GM19025 (cell line): ENCODE results near the gene ATP2C1.

Experiments used
- ATAC-seq: cut with Tn5 transposase; IDR thresholded peaks from one replicate; pipeline ENCODE4 v1.9.1; 2021; ENCODE audit warnings: mild to moderate bottlenecking, low read depth, moderate library complexity; ENCODE audit not compliant: unreplicated experiment

The ATP2C1 gene

DNA sequence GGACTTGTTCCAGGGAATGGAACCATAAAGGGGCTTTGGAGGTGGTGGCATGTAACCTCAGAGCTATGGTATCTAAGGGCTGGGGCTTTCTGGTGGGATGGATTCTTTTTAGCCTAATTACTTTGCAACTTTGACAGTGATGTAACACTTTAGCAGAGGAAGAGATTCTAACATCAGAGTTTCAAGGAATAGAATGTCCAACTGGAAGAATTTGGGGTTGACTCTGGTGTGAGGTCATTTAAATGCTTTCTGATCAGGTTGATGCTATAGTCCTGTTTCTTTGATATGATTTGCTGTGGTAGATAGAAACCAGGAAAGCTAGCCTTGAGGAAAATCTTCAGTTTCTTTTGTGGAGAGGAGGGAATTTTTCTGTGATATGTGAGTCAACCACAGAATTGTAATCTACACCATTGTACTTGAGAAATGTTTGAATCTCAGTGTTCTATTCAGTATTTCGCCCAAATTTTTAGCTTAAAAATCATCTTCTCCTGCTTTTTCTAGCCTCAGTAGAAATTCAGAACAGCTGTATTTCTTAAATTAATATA, 40.0 kb downstream of the ATP2C1 start:
- ATAC-seq, result no peak

DNA sequence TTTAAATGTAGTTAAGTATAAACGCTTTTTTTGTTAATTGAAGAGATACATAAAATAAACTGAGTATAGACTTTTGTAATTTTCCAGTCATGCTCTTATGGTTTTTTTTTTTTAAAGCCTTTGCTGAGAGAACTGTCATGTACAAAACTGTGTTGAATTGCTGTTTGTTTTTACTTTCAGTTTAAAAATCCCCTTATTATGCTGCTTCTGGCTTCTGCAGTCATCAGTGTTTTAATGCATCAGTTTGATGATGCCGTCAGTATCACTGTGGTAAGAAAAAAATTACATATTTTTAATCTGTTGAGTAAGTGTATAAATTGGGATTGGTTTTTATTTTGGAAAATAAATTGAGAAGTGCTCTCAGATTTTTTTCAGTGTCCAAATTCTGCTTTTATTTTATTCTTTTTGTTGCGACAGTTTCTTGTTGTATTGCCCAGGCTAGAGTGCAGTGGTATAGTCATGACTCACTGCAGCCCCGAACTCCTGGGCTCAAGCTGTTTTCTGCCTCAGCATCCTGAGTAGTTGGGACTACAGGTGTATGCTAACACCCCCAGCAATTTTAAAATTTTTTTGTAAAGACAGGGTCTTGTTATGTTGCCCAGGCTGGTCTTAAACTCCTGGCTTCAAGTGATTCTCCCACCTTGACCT, 40.7 kb downstream of the ATP2C1 start:
- no peak for ATAC-seq

DNA sequence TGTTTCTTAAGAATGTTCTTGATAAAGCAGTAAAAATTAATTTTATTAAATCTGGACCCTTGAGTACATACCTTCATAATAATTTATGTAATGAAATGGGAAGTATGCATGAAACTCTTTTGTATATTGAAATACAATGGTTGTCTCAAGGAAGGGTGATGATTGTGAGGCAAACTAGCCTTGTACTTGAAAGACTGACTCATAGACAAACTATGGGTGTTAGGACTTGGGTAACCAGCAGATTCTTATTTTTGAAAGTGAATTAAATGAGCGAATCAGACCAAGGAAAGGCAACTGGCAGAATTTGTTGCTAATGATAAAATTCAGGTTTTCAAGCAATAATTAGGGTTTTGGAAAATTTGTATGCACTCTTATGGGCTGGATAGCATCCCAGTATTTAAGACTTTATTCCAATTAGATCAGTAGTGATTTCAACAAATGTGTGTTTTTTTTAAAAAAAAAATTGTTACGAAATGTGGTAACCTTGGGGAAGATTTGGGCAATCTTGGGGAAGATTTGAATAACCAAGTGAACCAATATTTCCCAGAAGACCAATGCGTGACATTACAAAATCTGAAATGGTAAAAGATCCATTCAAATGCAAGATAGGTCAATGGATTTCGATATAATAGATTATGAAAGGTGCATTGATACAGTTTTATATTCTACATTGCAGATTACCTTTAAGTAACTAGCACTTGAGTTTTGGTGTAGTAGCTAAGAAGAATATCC, 42.0 kb downstream of the ATP2C1 start:
- no peak for ATAC-seq

DNA sequence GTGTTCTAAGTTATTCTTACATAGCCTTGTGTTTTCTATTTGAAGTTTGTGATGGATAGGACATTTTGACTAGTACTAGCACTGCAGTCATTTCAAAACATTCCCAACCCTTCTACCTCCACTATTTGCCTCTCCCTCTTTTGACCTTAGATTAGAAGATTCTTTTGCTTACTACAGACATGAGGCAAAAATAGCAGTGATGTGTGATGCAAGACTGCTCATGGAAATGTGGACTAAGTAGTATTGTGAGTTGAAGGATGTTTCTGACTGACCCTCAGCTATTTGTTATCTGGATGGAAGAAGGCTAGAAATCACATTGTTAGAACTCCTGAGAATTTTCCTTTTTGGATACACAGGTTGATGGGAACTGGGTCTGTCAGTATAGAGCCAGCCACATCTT, 45.9 kb downstream of the ATP2C1 start:
- ATAC-seq, result no peak

DNA sequence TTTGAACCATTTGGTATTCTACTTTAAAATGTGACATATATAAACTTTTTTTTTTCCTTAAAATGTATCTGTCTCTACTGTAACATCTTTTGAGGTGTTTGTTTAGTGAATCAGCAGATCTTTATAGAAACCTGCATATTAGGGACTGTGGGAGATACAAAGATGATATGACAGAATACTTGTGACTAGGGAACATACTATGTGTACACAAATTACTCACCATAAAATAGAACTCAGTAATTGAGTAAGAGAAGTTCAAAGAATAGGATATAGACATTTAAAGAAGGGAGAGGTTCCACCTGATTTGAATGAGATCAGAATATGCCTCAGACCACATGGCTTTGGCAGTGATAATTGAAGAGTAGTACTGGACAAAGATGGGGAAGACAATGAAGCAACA, 47.9 kb downstream of the ATP2C1 start:
- ATAC-seq, result no peak

DNA sequence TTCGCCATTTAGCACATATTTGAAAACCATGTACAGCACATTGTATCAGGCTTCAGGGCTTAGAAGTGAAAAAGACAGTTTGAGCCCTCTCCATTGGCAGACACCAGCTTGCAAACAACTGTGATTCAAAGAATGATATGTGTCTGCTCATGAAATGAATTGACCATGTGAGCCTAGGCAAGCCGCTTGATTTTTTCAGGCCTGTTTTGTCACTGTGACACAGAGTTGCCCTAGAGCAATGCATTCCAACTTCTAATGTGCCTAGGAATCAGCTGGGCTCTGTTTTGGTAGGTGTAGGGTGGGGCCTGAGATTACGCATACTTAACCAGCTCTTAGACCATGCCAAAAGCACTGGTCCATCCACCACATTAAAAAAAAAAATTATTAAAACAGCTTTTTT, 53.0 kb downstream of the ATP2C1 start:
- no peak for ATAC-seq

DNA sequence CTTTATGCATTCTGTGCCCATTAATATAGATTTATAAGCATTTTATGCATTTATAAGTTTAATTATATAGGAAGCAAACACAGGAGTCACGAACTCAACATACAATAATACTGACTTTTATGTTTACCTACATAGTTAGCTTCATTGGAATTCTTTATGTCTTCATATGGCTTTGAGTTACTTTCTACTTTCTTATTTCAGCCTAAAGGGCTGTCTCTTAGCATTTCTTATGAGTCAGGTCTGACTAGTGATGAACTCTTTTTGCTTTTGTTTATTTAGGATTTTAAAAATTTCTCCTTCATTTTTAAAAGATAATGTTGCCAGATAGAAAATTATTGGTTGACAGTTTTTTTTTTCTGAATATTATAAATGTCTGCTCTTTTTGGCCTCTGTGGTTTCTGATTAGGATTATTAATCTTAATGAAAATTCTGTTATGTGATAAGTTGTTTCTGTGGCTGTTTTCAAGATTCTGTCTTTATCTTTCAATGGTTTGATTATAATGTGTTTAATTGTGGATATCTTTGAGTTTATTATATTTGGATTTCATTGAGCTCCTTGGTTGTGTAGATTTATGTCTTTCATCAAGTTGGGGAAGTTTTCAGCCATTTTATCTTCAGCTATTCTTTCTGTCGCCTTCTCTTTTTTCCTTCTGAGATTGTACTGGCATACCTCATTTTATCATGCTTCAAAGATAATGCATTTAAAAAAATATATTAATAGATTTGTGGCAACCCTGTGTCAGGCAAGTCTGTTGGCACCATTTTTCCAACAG, 54.3 kb downstream of the ATP2C1 start:
- ATAC-seq, result no peak

DNA sequence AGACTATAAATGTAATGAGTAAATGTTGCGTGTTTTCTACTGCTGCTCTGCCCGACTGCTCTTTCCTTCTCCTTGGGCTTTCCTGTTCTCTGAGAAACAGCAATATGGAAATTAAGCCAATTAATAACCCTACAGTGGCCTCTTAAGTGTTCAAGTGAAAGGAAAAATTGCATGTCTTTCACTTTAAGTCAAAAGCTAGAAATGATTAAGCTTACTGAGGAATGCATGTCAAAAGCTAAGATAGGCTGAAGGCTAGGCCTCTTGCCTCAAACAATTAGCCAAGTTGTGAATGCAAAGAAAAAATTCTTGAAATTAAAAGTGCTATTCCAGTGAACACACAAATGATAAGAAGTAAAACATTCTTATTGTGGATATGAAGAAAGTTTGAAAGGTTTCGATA, 55.0 kb downstream of the ATP2C1 start:
- peak; percentile 57 for ATAC-seq

DNA sequence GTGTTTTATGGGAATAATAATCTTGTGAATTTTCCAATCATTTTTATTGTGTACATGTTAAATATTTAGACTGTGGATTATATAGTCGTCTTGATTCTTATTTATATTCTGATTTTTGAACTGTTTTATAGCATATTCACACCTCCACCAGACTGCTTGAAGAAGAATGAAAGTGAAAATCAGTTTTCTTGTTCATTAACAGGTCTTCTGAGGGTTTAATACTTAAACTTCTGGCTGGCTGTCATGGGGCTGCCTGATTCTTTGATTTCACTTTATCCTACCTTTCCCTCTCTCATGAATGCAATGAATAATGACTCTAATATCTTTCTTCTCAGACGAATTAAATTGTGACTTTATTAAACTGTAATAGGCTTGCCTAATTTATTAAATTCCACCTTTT, 56.2 kb downstream of the ATP2C1 start:
- ATAC-seq, result no peak

DNA sequence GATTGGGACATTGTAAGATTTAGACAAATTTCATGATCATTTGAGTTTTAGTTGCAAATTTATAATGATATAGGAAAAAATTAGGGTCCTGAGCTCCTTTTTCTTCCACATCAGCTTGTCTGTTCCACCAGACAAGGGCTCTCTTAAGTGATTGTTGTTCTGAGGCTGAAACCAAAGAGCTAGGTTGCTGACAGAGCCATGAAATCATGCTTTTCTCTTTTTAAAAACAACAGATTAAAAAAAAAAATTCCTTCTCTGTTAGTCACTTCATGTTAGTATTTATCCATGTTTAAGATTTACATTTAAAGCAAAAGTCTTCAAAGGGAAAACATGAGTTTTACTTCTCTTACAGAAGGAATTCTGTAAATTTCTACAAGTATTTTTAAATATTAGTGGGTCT, 56.8 kb downstream of the ATP2C1 start:
- no peak for ATAC-seq

DNA sequence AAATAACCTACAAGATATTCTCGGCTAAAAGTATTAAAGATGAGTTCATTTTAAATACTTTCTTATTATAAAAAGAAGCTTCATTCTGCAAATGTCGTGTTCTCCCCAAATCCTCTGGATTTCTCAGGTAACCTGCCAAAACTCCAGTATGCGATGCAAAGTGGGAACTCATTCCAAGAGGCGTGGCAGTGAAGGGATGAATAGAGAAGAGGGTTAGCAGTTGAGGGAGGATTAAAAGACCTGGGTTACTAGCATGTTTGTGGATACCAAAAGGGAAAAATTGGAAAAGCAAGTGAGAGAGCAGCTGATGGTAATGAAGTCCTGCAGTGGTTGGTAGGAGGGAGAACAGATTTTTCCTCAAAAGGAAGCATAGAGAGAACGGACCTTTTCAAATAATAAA, 61.6 kb downstream of the ATP2C1 start:
- no peak for ATAC-seq

DNA sequence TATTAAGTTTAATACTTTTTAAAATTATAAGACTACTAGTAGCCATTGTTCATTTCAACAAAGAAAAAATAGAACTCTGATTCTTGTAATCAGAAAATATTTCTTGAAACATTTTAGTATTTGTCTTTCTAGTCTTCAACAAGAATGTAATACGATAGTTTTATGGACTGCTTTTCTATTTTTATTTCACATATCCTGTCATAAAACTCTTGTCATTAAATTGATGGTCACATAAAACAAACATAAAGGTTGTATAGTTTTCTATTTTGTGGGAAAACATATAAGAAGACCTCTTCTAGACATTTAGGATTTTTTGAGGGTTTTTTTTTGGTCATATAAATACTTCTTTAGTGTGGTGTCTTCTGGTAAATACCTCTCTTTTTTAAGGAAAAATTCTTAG, 62.4 kb downstream of the ATP2C1 start:
- no peak for ATAC-seq

DNA sequence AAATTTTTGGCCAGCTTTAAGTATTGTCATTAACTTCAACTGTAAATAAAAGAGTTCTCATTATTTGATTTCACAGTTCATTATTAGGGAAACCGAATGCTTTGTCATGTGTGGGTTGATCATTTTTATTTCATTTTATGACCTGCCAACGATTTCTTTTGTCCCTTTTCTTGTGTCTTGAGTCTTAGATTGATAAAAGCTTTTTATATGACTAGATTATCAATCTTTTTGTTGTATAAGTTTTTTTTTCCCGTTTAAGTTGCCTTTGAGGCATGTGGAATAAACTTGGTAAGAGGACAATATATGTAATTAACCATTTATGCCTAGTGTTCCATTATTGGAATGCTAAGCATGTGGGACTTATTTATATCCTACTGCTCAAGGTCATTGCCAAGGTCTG, 62.8 kb downstream of the ATP2C1 start:
- no peak for ATAC-seq

DNA sequence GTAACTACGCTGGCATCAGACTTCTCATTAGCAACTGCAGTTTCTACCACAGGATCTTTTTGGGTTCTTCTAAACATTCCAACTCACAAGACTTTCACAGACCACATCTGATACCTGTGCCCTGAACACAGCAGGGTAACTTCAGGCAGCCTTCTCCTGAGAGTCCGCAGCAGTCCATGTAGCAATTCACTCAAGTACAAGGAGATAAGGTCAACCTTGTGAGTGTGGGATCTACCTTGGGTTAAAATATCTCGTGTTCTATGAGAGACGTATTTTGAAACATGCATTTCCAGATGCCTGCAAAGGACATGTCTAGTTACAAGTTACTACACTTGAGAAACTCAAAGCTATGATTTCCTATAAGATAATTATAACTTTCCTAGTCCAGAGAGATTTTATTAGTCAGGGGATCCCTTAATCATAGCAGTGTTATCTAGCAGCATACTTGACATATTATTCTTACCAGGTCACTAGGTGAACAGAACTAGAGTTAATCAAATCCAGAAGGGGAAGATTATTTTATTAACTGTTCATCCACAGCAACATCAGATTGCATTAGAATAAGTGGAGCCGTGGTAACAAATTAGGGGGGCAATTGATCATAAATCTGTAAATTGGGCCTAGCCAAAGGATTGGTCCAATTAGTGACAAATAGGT, 66.4 kb downstream of the ATP2C1 start:
- no peak for ATAC-seq

DNA sequence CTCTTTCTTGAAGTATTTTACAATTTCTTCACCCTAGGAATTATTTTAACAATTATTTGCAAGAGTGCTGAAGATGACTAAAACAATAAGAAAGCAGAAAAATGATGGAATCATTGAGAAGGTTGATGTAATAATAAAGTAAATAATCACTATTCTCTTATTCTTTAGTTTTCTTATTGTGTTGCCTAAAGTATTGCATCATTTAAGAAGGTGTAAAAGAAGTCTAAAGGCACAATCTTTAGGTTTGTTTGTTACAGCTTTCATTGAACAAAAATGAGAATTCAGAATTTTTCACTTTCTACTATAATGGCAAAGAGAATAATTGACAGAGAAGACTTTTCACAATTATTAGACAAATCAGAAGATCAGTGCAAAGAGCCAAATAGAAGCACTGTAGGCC, 67.6 kb downstream of the ATP2C1 start:
- no peak for ATAC-seq

DNA sequence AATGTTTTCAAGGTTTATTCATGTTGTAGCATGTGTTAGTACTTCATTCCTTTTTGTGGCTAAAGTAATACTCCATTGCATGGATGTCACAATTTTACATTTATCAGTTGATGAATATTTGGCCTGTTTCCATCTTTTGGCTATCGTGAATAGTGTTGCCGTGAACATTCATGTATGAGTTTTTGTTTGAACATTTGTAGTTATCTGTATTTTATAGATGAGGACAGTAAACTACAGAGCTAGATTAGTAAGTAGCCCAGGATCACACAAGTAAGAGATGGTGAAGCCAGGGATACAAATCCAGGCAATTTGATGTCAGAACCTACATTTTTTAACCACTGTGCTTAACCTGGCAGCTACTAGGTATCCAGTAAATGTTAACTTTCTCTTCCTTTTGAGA, 69.6 kb downstream of the ATP2C1 start:
- ATAC-seq, result no peak

DNA sequence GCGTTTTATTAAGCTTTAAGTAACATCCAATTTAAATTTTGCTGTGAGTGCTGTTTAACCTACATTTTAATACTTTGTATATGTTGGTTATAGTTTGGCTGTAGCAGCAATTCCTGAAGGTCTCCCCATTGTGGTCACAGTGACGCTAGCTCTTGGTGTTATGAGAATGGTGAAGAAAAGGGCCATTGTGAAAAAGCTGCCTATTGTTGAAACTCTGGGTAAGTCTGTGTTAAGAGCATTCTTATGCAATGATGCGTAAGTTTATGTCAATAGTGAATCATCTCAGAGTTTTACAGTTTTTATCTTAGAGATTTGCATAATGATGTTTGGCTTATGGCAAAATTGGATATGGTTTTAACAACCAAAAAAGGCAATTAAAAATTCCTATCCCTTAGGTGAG, 70.0 kb downstream of the ATP2C1 start:
- ATAC-seq, result no peak

DNA sequence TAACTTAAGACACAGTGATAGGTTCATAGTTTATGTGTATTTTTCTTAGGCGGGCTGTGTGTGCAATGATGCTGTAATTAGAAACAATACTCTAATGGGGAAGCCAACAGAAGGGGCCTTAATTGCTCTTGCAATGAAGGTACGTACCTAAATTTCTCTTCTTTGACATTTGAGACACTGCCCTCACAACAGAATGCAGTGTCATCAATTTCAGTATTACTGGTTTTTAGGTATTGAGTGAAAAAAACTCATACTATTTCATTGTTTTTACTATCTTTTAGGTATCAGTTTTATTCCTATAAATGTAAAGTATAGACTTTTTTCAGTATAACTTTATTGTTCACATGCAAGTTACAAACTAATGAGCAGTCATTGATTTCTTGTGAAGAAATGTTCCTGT, 73.4 kb downstream of the ATP2C1 start:
- no peak for ATAC-seq

DNA sequence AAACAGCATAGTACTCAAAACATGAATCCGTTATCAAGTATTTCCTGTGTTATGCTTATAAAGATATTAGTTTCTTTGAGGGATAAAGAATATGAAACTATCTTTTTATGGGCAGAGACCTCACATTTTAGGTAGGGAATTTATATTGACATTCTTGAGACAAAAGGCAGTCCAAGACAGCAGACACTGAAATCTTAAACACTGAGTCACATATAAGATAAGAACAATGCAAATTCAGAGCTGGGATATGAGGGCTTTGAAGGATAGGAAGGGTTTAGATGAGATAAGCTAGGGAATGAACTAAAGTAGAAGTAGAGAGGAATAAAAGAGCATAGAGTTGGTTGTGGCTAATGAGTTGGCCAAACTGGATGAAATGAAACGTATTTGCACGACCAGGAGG, 74.3 kb downstream of the ATP2C1 start:
- ATAC-seq, result no peak

DNA sequence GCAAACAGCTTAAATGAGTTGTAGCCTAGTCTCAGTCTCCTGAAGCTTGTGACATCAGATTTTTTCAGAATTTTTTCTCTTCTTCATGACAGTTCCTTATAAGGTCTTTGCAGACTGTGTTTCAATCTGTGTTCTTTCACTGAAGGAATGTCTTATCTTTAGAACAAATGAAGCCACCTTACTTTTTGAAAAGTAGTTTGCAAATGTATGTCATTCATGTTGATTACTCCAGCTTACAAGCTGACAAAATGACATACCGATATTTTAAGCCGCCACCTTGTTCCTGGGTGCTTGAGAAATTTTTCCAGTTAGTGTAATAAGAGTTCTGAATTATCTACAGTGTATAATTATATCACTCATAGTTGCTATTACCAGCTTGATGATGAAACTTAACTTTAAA, 75.7 kb downstream of the ATP2C1 start:
- ATAC-seq, result no peak

DNA sequence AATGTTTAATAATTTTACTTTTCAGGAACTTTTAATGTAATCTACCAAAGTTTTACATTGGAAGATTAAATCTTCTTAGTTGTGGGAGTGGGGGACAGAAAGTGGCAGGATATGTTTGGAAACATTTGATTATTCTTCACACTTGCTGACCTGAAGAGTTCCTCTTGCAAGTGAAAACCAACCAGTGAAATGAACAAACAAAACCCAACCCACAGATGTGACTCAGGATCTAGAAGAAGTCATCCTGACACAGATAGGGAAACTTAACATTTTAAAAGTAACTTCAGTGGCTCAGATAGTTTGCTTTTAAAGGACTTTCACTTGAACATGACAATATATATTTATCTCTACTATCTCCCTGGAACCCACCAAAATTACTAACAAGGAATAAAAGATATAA, 77.3 kb downstream of the ATP2C1 start:
- no peak for ATAC-seq
